Astrocyte (in vitro differentiated cells and primary cell): ENCODE data around the gene SBF1.

Experiments
- EZH2 ChIP-seq: IDR thresholded peaks from 2 replicates; pipeline ENCODE4 v1.6.1; 2012; ENCODE audit warnings: mild to moderate bottlenecking, low read length, inconsistent platforms; ENCODE audit not compliant: insufficient read depth
- TF ChIP-seq, protein P1 (sequence below): IDR thresholded peaks from 2 replicates; pipeline ENCODE4 v1.5.1; 2011; ENCODE audit warnings: low read depth, mild to moderate bottlenecking, inconsistent platforms, low read length, moderate library complexity; ENCODE audit not compliant: insufficient read depth

DNA sequence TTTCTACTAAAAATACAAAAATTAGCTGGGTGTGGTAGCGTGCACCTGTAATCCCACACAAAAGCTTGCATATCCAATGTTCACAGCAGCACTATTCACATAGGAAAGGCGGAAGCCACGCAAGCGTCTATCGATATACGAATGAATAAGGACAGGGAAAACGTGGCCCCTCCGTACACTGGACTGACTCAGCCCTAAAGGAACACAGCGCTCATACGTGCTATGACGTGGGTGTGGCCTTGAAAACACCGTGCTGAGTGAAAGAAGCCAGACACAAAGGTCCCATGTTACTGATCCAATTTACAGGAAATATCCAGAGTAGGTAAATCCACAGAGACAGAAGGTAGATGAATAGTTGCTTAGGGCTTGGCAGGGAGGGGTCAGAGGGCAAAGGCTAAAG, 25.6 kb upstream of the SBF1 start:
- TF ChIP-seq, protein P1, sequence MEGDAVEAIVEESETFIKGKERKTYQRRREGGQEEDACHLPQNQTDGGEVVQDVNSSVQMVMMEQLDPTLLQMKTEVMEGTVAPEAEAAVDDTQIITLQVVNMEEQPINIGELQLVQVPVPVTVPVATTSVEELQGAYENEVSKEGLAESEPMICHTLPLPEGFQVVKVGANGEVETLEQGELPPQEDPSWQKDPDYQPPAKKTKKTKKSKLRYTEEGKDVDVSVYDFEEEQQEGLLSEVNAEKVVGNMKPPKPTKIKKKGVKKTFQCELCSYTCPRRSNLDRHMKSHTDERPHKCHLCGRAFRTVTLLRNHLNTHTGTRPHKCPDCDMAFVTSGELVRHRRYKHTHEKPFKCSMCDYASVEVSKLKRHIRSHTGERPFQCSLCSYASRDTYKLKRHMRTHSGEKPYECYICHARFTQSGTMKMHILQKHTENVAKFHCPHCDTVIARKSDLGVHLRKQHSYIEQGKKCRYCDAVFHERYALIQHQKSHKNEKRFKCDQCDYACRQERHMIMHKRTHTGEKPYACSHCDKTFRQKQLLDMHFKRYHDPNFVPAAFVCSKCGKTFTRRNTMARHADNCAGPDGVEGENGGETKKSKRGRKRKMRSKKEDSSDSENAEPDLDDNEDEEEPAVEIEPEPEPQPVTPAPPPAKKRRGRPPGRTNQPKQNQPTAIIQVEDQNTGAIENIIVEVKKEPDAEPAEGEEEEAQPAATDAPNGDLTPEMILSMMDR = no peak
- TF ChIP-seq EZH2 = no peak
